ENCODE results near the gene KRTAP5-3. TPM values are rescaled to one million over a fixed set of nuclear protein-coding genes. Genes with fewer than 3 reads are reported as not detected.

KRTAP5-3 gene
- total and polyA plus RNA-seq, 2 of the 13 experiments (the other 11 are each of a cell fraction or from before 2014, with no cell fraction given): not detected

DNA sequence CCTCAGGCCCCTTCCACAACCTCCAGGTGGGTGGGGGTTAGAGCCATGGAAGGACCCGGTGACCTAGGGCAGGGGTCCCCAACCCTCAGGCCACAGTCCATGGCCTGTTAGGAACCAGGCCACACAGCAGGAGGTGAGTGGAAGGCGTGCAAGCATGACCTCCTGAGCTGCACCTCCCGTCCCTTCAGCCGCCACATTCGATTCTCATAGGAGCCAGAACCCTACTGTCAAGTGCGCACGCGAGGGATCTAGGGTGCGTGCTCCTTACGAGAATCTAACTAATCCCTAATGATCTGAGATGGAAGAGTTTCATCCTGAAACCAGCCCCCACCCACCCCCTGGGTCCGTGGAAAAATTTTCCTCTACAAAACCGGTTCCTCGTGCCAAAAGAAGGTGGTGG is 17.3 kb upstream of the KRTAP5-3 start (continued):
- no peak for TF ChIP-seq UBTF (CRISPR knock-in tag; IDR thresholded peaks at IDR 0.05)
- TF ChIP-seq SAFB2 (CRISPR knock-in tag; IDR thresholded peaks at IDR 0.05; ENCODE audit: borderline replicate concordance, low read depth): no peak
- no peak for TF ChIP-seq RFX3 (CRISPR knock-in tag; IDR thresholded peaks at IDR 0.05)
- no peak for TF ChIP-seq ZEB1 (IDR thresholded peaks at IDR 0.05; ENCODE audit: insufficient replicate concordance, low read depth)
- no peak for TF ChIP-seq SSRP1 (CRISPR knock-in tag; IDR thresholded peaks at IDR 0.05)
- TF ChIP-seq AGO2 (optimal IDR thresholded peaks at IDR 0.05; ENCODE audit: low read depth, low read length): no peak

DNA sequence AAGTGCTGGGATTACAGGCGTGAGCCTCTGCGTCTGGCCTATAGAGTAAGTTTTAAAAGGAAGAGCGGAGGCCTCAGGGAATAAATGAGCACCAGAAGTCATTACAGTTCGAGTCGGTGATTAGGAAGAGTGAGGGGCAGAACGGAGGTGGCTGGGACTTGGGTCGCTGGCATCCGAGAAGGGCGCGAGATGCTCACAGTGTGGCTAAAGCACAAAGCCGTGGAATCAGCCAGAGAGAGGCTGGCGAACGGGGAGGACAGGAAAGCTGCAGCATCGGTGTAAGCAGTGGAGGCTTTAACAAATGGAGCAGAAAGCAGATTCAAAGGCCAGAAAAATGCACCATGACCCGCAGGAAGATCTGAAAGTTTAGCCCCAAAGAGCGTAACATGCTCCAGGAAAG is 16.4 kb upstream of the KRTAP5-3 start:
- no peak overlapping the region for H3K4me2 ChIP-seq (ENCODE audit: low read depth, low read length)
- no peaks in the 10 kb centered on the region for H4K20me1 ChIP-seq (ENCODE audit: insufficient read depth, low read length)
- in situ Hi-C loops (cut with HindIII; ENCODE audit: extremely low pct_ligation_motif_present, low pct_unique_long_range_greater_than_20kb): no loop called here
- no peak overlapping the region for H2AFZ ChIP-seq (ENCODE audit: low read length)
- no TSS peak for BruUV-seq (replicated peaks)
- POLR2A ChIA-PET: no interaction called here
- no peak overlapping the region for H3K4me3 ChIP-seq (replicated peaks in 1 of 3; ENCODE audit: insufficient read depth in 1 of 3, low read depth in 2 of 3, low read length in 3 of 3)
- no peak overlapping the region for H3K27ac ChIP-seq (ENCODE audit: extremely low read length, insufficient read depth, low read length)
- H3K9me3 ChIP-seq (ENCODE audit: low read length): no peaks in the 10 kb centered on the region
- intact Hi-C loops (cut with micrococcal nuclease; ENCODE audit: unreplicated experiment): loop anchor here (5.0 kb wide), 1 partner anchor 77 kb away; no protein-coding TSS in a partner anchor
- no peak overlapping the region for H3K9ac ChIP-seq (ENCODE audit: insufficient read depth, low read depth, low read length)
- DNase-seq (ENCODE audit: low spot score) (no peak), FAIRE-seq (no peak), ATAC-seq (no peak)
- WGBS (ENCODE audit: low lambda C conversion rate): 36% methylated on average over 16 of the region's 16 CpGs
- CTCF ChIA-PET (ENCODE audit: low intra/inter-chr PET ratio, low total read pairs): no interaction called here
- no peaks in the 10 kb centered on the region for H3K79me2 ChIP-seq (ENCODE audit: insufficient read depth, low read length)
- no peaks in the 10 kb centered on the region for H3K36me3 ChIP-seq (replicated peaks in 1 of 2; ENCODE audit: control insufficient read depth in 1 of 2, insufficient read depth in 2 of 2, low read length in 2 of 2)
- TF ChIP-seq ZNF235 (CRISPR knock-in tag; IDR thresholded peaks at IDR 0.05; ENCODE audit: borderline replicate concordance) (no peak), NCOA2 (CRISPR knock-in tag; IDR thresholded peaks at IDR 0.05) (no peak), MED8 (CRISPR knock-in tag; IDR thresholded peaks at IDR 0.05; ENCODE audit: insufficient replicate concordance) (no peak), EED (CRISPR knock-in tag; IDR thresholded peaks at IDR 0.05) (no peak), ZNF296 (CRISPR knock-in tag; conservative IDR thresholded peaks at IDR 0.05) (no peak), THYN1 (CRISPR knock-in tag; IDR thresholded peaks at IDR 0.05; ENCODE audit: borderline replicate concordance, low read depth) (no peak), CENPT (CRISPR knock-in tag; IDR thresholded peaks at IDR 0.05; ENCODE audit: low read depth) (no peak), NBN (conservative IDR thresholded peaks at IDR 0.05) (no peak), ZMYM2 (CRISPR knock-in tag; IDR thresholded peaks at IDR 0.05) (no peak), ZNF652 (CRISPR knock-in tag; IDR thresholded peaks at IDR 0.05; ENCODE audit: borderline replicate concordance, low read depth) (no peak)
- TF ChIP-seq, protein P1, sequence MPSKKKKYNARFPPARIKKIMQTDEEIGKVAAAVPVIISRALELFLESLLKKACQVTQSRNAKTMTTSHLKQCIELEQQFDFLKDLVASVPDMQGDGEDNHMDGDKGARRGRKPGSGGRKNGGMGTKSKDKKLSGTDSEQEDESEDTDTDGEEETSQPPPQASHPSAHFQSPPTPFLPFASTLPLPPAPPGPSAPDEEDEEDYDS (CRISPR knock-in tag; IDR thresholded peaks at IDR 0.05): no peak
- H3K4me1 ChIP-seq (ENCODE audit: insufficient read depth, low read length): no peaks in the 10 kb centered on the region
- peaks cover 15 to 52% of the 10 kb centered on the region in 2 experiments for H3K27me3 ChIP-seq (ENCODE audit: control insufficient read depth in 1 of 2, insufficient read depth in 2 of 2, low read length in 2 of 2)
